Neutrophil (primary cell): ENCODE results near the gene CRYBB1.

Experiments
- H3K27ac ChIP-seq: fragments of 200-600 bp; sonication (generic); 2 replicates; pipeline ENCODE4 v1.5.1; 2016; ENCODE audit warnings: mild to moderate bottlenecking, moderate library complexity
- H3K27me3 ChIP-seq: fragments of 200-600 bp; sonication (generic); 2 replicates; pipeline ENCODE4 v1.6.0; 2016; ENCODE audit warnings: mild to moderate bottlenecking
- H3K36me3 ChIP-seq: fragments of 200-600 bp; sonication (generic); 2 replicates; pipeline ENCODE4 v1.5.1; 2017
- H3K4me1 ChIP-seq, 2 experiments: fragments of 200-600 bp in 1 of 2; sonication (generic) in 1 of 2; 1 replicate in 1 of 2; 2 replicates in 1 of 2; pipeline versions ENCODE4 v1.5.1 to v1.6.1; 2013 to 2016; ENCODE audit warnings: low read depth in 1 of 2, low read length in 1 of 2, mild to moderate bottlenecking in 1 of 2, moderate library complexity in 1 of 2; ENCODE audit not compliant: control insufficient read depth in 1 of 2, insufficient read depth in 1 of 2
- H3K4me3 ChIP-seq, 2 experiments: fragments of 200-600 bp in 1 of 2; sonication (generic) in 1 of 2; 1 replicate in 1 of 2; 2 replicates in 1 of 2; pipeline ENCODE4 v1.5.1; 2013 to 2016; ENCODE audit warnings: low read depth in 1 of 2, low read length in 1 of 2, mild to moderate bottlenecking in 1 of 2, moderate library complexity in 1 of 2
- H3K9me3 ChIP-seq: fragments of 200-600 bp; sonication (generic); 2 replicates; pipeline ENCODE4 v1.5.1; 2016
- TF ChIP-seq, protein P1 (sequence below): fragments of 200-600 bp; sonication (generic); IDR thresholded peaks from 2 replicates; pipeline ENCODE4 v1.5.1; 2016; ENCODE audit warnings: antibody characterized with exemption

The CRYBB1 gene

DNA sequence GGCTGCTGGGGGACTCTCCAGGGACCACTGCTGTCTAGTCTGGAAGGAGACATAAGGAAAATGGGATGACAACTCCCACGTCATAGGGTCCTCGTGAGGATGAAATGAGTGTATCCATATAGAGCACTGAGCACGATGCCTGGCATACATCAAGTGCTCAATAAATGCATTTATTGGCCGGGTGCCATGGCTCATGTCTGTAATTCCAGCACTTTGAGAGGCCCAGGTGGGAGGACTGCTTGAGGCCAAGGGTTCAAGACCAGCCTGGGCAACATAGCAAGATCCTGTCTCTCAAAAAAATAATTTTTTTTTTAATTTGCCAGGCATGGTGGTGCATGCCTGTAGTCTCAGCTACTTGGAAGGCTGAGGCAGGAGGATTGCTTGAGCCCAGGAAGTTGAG lies 15.7 kb downstream of the CRYBB1 start:
- Histone ChIP-seq H3K36me3 (no peaks in the 10 kb centered on the region), H3K4me3 (no peak overlapping the region), H3K4me1 (no peaks in the 10 kb centered on the region), H3K27ac (no peak overlapping the region), H3K27me3 (no peaks in the 10 kb centered on the region), H3K9me3 (no peaks in the 10 kb centered on the region)
- TF ChIP-seq, protein P1, sequence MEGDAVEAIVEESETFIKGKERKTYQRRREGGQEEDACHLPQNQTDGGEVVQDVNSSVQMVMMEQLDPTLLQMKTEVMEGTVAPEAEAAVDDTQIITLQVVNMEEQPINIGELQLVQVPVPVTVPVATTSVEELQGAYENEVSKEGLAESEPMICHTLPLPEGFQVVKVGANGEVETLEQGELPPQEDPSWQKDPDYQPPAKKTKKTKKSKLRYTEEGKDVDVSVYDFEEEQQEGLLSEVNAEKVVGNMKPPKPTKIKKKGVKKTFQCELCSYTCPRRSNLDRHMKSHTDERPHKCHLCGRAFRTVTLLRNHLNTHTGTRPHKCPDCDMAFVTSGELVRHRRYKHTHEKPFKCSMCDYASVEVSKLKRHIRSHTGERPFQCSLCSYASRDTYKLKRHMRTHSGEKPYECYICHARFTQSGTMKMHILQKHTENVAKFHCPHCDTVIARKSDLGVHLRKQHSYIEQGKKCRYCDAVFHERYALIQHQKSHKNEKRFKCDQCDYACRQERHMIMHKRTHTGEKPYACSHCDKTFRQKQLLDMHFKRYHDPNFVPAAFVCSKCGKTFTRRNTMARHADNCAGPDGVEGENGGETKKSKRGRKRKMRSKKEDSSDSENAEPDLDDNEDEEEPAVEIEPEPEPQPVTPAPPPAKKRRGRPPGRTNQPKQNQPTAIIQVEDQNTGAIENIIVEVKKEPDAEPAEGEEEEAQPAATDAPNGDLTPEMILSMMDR: no peak

GRCh38 chr22:26601726-26602125 lies 16.1 kb downstream of the CRYBB1 start:
- H3K36me3 ChIP-seq: no peaks in the 10 kb centered on the region
- no peak overlapping the region for H3K27ac ChIP-seq
- no peaks in the 10 kb centered on the region for H3K9me3 ChIP-seq
- H3K4me3 ChIP-seq: no peak overlapping the region
- H3K27me3 ChIP-seq: no peaks in the 10 kb centered on the region
- TF ChIP-seq, protein P1: no peak
- no peaks in the 10 kb centered on the region for H3K4me1 ChIP-seq

DNA sequence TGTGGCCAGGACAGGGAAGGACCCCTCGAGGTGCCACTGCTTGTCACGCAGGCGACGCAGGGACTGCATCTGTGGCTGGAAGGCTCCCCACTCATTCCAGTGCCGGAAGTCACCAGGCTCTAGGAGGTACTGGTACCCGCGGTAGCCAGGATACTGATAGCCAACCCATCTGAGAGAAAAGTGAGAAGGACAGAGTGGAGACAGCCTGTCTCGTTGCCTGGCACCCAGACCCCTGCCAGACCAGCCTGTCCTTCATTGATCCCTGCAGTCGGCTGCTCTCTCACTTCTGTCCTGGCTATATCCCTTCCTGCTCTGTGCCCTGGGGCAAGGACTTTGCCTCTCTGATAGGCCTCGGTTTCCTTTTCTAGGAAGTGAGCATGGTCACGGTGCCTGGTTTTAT lies 18.3 kb downstream of the CRYBB1 start:
- H3K36me3 ChIP-seq: no peaks in the 10 kb centered on the region
- no peaks in the 10 kb centered on the region for H3K27me3 ChIP-seq
- H3K4me1 ChIP-seq: no peaks in the 10 kb centered on the region
- TF ChIP-seq, protein P1: no peak
- no peak overlapping the region for H3K4me3 ChIP-seq
- H3K9me3 ChIP-seq: no peaks in the 10 kb centered on the region
- H3K27ac ChIP-seq: no peak overlapping the region

DNA sequence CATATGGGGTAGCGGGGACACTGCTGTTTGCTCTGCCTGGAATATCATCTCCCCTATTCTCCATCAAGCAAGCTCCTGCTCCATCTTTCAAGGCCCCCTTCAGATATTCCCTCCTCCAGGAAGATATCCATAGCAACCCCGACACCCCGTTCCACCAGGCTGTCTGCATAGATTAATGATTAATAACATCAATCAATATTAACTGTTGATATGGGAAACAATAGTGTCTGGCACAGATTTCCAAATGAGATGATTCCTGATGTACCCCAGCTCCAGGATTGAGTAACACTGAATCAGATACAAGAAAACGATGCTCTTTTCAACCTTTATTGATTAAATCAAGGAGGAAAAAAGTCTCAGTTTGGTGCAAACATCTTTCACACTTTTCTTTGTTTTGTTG lies 20.3 kb downstream of the CRYBB1 start:
- Histone ChIP-seq H3K36me3 (no peaks in the 10 kb centered on the region), H3K27me3 (no peaks in the 10 kb centered on the region), H3K9me3 (no peaks in the 10 kb centered on the region), H3K27ac (no peak overlapping the region), H3K4me3 (no peak overlapping the region), H3K4me1 (peaks cover 12 to 15% of the 10 kb centered on the region in 2 experiments)
- TF ChIP-seq, protein P1: no peak

- TF ChIP-seq, protein P1: no peak
- H3K27me3 ChIP-seq: no peaks in the 10 kb centered on the region
- H3K4me1 ChIP-seq: peaks cover 16 to 20% of the 10 kb centered on the region in 2 experiments
- H3K36me3 ChIP-seq: no peaks in the 10 kb centered on the region
- no peak overlapping the region for H3K27ac ChIP-seq
- no peaks in the 10 kb centered on the region for H3K9me3 ChIP-seq
- H3K4me3 ChIP-seq: no peak overlapping the region
These were observed 20.8 kb downstream of the CRYBB1 start for GRCh38 chr22:26597026-26597425.

DNA sequence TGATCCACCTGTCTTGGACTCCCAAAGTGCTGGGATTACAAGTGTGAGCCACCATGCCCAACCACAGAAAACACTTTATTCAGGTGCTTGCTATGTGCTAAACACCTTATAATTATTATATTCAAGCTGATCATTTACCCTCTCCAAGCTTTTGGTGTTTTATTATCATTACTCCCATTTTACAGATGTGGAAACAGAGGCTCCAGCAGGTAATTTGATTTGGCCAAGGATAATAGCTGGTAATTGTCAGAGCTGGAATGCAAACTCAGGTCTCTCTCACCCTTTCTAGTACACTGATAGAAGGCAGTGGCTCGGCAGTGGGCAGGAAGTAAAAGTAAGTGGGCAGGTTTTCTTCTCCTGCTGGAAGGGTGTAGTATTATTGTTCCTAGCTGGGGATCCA lies 24.1 kb downstream of the CRYBB1 start:
- H3K4me1 ChIP-seq: peaks cover 40 to 45% of the 10 kb centered on the region in 2 experiments
- H3K27me3 ChIP-seq: no peaks in the 10 kb centered on the region
- no peak overlapping the region for H3K4me3 ChIP-seq
- H3K36me3 ChIP-seq: no peaks in the 10 kb centered on the region
- peak overlapping the region; percentile 81 for H3K27ac ChIP-seq
- no peaks in the 10 kb centered on the region for H3K9me3 ChIP-seq
- TF ChIP-seq, protein P1: no peak
